HG02840 (cell line): Measurements from ENCODE around the gene TTC9.

ENCODE experiments used
- ATAC-seq: cut with Tn5 transposase; IDR thresholded peaks from one replicate; pipeline ENCODE4 v1.9.1; 2021; ENCODE audit warnings: mild to moderate bottlenecking, moderate library complexity, moderate number of reproducible peaks; ENCODE audit not compliant: unreplicated experiment, low FRiP score

The TTC9 gene

DNA sequence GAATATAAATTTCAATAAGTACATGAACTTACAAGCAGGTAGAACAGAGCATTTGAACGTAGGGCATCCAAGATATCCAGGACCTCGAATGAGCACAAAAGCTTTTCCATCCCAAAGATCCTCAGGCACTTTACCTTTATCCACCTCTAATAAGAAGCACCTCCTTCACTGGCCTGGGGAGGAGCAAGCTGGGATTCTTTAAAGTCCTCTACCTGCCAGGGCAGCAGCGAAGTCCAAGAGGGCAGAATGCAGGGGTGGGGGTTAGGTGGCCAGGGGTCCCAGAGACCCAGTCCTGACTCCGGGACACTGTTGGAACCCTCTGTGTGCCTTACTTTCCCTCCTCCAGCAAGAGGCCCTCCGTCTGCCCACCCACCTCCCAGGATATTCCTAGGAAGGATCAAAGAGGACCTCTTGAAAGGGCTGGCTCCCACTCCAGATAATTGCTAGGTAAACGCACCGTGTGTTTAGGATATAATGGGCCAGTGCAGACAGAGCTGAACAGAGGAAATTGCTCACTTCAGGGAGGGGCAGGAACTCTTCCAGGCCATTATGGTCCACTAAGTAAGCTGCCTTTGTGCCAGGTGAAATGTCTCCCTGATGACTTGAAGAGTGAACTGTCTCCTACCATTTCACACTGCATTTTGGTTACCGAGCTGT is 68.1 kb downstream of the TTC9 start:
- ATAC-seq: no peak

DNA sequence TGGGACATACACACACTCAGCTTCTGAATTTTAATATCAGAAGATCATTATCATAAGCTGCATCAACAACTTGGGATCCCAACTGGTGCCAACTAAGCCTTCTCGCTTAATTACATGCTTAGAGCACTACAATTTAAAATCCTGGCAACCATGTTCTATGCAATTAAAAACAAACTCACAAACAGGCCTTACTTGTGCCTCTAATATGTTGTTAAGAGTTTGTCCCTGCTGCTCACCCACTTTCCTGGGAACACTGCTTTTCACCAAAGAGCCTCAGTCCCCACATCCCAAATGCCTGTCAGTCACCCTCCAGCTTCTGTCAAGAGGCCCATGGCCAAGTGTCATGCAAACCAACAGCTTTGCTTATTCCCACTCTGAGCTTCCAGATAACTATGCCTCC is 69.7 kb downstream of the TTC9 start:
- ATAC-seq: no peak

DNA sequence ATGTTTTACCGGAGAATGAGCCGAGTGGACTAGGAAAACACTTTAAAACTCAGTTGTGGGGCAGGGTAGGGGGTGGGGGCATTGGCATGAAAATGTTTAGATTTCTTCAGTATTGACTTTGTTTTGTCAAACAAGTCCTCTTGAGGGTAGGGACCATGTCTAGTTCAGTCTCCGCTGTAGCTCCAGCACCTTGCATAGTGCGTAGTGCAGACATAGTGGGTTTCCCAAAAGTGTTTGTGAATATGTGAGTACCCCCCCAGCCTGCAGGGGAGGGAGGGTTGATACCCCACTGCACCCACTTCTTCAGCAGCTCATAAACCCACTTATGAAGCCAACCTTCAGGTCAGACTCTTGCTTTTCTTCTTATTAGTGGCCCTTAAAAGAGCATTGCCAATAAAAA is 71.4 kb downstream of the TTC9 start:
- no peak for ATAC-seq

DNA sequence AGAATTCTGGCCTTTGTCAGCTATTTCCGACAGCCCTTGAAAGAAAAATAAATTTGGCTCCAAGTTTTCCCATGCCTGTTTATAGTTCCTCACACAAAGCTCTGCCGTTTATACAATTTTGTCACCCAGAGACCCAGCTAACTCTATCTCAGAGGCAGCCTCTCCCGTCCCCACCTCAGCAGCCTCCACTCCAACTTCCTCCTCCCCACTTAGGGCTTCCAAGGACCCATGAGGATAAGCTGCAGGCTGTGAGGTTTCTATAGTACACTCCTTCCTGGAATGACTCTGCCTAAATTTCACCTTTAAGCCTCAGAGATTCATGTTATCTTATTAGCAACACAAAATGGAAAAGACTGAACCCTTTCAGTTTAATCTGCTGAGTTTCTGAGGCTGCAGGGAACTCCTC is 71.8 kb downstream of the TTC9 start:
- no peak for ATAC-seq

DNA sequence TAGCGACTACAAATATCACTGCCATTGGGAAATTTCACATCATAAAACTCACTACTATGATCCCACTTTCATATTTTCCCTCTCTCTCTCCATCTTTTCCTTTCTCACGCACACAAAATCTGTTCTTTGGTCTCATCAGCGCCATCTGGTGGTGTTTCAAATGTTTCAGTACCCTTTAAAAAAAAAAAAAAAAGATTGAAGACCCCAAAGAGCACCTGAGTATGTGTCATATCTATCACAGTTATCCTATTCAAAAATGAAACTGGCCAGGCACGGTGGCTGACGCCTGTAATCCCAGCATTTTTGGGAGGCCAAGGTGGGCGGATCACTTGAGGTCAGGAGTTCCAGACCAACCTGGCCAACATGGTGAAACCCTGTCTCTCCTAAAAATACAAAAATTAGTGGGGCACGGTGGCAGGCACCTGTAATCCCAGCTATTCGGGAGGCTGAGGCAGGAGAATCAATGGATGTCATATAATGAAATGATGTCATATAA is 72.4 kb downstream of the TTC9 start:
- ATAC-seq: no peak

DNA sequence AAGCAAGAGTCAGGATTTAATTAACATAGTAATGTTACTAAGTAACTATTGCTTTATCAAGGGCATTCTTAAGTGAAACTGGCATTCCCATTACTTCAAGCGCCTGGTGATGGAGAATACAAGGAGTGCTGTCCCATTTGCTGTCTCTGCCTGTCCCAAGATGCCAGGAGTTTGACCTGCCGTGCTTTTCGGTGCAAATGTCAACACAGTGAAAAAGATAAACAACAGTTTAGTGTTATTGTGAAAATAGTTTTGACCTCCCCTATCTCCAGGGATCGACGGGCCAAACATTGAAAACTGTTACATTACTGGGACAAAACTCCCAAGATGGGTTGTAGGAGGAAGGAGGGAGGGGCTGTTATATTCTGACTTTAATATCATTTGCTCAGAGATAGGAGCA is 74.8 kb downstream of the TTC9 start:
- ATAC-seq: no peak

DNA sequence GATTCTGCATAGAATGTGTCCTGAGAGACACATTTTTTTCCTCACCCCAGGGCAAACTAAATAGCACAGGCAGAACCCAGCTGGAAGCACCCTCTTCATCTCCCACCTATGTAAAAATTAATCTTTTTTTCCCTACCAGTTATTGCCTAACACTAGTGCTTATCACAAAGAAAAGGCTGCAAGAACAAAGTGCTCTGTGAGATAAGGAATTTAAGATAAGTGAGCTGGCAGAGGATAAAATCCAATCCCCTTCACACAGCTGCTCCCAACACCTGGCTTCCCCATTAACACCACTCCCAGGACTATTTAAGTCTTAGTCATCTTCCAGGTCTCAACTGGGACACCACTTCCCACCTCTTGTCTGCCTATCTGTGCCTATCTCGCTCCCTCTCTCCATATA is 75.2 kb downstream of the TTC9 start:
- no peak for ATAC-seq

DNA sequence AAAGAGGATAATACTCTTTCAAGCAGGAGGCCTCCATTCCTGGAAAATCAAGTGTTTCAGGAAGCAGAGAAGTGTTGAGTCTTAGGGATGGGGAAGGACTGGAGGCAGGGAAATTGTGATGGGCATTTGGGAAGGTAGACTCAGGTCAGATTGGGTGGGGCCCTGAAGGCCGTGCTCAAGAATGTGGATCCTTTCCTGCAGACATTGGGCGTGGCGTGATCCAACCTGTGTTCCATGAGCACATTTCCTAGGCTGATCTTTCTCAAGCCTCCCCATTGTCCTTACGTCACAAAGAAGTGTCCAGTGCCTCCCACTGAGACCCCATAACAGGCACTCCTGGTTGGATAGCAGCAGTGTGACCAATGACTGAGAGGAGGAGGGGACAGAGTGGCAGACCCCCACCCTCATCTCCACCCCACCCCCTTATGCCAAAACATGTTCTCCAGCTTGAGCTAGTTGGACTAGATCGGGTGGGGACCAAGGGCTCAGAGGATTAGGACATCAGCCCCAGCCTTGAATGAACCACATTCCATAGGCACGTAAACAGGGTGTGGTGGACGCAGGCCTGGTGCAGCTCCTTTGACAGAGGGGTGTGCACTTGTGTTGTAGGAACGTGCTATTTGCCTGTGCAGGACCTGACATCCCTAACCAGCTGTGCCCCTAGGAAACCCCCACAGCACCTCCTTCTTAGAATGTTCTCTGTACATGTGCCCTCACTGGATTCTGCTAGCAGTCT is 76.8 kb downstream of the TTC9 start:
- no peak for ATAC-seq

DNA sequence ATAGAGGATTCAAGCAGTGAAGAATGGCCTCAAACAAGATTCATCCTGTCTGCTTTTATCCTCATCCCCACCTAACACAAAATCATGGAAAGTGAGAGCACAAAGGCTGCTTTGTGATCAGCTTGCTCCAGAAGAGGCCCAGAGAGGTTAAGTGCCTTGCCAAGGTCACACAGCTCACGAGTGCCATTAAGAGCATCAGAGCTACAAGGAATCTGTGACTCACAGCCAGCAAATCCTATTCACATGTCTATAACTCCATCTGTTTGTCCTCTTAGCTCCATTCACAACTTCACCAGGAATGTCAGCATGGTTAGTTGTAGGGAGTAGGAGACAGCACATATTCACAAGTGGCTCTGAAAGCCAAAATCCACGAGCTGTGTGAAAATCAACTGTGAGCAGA is 79.8 kb downstream of the TTC9 start:
- no peak for ATAC-seq

DNA sequence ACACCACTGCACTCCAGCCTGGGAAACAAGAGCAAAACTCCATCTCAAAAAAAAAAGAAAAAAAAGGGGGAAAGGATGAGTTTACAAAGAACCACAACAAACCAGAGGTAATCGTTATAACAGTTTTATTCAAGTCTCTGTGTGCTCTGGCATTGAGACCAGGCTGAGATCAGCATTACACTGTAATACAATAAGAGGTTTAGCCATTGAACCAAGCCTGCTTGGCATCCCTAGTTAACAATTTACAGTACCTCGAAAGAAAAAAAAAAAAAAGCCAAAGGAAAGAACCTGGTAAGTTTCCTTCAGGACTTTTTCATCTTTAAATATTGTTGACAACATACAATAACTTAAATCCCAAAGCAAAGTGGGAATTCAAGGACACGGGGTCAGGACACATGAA is 80.7 kb downstream of the TTC9 start:
- ATAC-seq: no peak

DNA sequence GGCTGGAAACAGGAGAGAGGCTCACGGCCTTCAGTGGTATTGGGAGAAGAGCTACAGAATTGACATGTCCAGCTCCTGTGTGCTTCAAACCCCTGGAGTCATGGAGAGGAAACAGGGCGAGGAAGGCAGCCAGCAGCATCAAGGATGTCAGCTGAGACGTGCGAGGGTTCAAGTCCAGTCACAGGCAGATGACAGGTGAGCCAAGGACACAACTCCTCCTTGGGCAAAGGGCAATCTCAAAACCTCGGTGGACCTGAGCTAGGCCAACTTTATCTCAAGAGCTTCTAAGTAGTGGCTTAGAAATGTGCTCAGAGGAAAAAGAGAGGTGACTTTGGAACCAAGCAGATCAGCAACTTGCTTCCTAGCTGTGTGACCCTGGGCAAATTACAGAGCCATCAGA is 81.6 kb downstream of the TTC9 start:
- ATAC-seq: no peak

DNA sequence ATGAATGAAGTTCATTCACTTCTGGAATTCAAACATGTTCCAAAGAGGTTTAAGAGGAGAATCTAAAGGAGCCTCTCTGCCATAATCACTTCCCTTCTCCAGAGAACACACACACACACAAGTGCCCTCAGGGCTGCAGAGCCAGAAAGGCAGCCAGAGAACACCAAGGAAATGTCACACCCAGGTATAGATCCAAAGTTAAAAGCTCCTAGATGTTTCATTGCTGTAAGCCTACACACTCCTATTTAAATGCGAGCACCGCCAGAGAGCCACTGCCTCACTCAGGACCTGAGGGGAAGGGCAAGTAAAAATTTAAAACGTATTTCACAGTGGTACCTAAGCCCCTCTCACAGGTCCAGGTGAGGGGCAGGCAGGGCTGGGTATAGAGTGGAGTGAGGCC is 82.4 kb downstream of the TTC9 start:
- ATAC-seq: no peak

DNA sequence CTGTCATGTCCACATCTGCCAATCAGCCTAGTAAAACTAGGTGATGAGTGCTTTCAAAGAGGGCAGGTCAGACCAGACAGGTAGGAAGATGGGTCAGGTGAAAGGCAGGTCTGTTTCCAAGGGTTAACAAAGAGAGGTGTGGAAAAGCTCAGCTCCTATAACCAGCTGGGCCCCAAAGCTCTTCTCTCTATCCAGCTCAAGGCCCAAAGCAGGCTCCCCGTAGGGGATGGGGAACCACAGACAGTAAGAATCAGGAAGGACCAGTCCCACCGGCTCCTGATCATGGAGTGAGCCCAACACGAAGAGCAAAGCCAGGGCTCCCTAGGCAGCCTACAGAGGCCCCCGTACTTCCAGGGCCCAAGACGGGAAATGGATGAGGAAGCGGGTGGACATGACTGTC is 83.2 kb downstream of the TTC9 start:
- ATAC-seq: no peak
